SHP77 (cell line): ENCODE results near the gene SPIRE1.
"Not testable (repeated sequence)": the region's sequence is repeated elsewhere in the genome, so short reads cannot be mapped to it uniquely, and the experiment has no call there.

Experiments used
- DNase-seq, 2 experiments: peaks; one replicate each; lab custom pipeline; 2025; lab: John Stamatoyannopoulos, UW

Gene SPIRE1

GRCh38 chr18:12411456-12411855 is 246.5 kb downstream of the SPIRE1 start:
- no peak for DNase-seq

GRCh38 chr18:12410747-12411146 is 247.2 kb downstream of the SPIRE1 start:
- DNase-seq: not testable (repeated sequence)

- no peak for DNase-seq
Observed at GRCh38 chr18:12410081-12410481, 247.8 kb downstream of the SPIRE1 start.

DNA sequence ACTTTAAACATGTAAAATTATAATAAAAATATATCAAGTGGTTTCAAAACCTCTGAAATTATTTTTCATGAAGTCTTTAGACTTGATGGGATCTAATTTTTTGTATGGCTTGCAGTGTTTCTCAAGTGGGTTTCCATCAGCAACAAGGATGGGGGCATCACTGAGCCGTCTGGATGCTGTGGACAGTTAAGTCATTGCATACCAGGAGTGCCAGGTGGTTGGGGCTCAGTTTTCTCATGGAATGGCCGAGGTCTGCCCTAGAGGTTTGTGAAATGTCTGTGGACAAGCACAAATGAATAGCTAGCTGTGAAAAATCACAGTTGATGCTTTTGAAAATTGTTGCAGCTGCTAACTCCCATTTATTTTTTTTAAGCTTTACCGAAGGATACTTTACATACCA is 248.4 kb downstream of the SPIRE1 start:
- no peak for DNase-seq

GRCh38 chr18:12408247-12408869 is 249.5 kb downstream of the SPIRE1 start:
- no peak for DNase-seq

GRCh38 chr18:12406371-12407111 is 251.4 kb downstream of the SPIRE1 start:
- no peak for DNase-seq

DNA sequence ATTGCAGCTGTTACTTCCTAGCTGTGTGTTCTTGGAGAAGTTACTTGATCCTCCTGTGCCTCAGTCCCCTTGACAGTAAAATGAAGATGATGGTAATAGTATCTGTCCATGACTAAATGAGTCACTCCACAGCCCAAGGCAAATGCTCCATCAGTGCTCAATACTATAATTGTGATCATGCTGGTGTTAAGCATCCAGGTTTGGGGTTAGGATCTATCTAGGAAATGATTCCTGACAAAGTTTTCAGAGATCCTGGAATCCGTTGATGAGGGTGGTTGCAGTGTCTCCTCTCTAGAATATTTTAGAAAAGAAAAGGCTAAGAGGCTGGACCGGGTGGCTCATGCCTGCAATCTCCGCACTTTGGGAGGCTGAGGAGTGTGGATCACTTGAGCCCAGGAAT is 252.8 kb downstream of the SPIRE1 start:
- no peak for DNase-seq

DNA sequence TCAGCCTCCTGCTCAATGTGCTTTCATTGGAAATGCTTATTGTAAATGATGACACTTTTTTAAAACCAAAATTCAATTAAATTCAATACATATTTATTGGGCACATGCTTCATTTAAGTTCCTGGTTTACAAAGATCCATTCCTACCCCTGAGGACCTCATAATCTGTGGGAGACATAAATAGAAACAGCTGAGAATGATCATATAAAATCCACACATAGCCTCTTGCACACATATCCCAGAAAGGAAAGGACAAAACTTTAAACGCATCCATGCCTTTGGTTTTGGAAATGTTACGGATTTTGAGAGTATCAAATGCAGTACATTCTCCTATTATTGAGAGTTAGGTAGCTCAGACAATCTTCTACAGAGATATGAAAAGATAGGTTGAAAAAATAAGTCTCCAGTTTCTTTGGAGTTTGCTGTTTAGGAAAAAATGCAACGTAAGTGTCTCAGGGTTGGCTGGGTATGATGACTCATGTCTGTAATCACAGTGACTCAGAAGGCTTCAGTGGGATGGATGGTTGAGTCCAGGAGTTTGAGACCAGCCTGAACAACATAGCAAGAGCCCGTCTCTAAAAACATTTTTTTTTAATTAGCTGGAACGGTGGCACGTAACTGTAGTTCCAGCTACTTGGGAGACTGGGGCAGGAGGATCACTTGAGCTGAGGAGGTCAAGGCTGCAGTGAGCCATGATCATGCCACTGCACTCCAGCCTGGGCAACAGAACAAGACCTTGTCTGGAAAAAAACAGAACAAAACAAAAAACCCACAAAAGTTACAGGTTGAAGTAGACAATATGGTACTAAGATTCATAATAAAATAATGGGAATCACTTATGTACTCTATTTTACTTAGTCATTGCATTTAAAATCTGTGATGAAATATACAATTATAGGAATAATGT is 254.1 kb downstream of the SPIRE1 start:
- no peak for DNase-seq

- DNase-seq: no peak
Observed at GRCh38 chr18:12401881-12402280, 256.0 kb downstream of the SPIRE1 start.

DNA sequence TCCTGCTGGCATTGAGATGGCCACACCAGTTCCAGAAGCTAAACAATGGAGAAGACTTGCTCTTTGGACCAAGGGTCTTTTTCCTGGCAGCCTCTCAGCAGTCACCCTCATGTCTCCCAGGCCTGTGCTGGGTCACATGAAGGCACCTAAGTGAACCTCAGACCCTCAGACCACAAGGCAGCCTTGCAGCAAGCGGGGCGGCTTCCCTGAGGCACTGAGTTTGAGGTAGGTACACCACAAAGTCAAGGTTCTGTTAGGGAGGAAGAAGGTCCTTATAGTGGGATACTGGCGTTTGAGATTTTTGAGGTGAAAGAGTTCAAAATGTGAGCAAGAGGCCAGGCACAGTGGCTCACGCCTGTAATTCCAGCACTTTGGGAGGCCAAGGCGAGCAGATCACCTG is 258.7 kb downstream of the SPIRE1 start:
- no peak for DNase-seq

- DNase-seq: no peak
Observed at GRCh38 chr18:12398625-12399024, 259.3 kb downstream of the SPIRE1 start.

DNA sequence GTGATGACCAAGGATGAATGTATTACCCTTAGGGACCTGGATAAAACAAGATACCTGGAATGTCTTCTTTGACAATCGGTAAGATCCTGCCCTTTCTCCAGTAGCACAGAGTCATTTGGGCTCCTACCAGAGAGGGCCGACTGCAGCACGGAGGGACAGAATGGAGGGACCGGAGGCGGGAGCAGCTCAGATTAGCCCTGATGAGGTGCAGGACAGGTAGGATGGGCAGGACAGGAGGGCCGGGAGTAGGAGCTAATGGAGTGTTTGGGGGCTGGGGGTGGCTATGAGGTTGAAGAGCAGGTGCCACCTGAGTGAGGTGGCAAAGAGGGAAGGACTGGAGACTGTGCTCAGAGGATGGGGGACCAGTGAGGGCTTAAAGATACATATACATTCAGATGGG is 260.1 kb downstream of the SPIRE1 start:
- DNase-seq: no peak

DNA sequence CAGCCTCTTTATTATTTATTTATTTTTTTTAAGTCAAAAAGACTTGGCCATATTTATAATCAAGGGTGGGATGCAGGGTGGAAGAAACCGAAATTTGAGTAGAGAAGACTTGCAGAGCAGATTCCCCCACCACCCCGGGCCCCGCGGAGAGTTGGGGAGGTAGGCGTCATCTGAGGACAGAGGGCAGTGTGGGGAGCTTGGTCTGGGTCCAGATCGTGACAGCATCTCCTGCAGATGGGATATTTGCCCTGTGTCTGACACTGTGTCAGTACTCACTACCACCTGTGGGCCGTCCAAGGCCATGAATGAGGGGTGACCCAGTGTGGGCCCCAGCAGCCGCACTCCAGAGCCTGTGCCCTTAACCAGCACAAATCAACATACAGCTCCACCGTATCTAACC is 260.7 kb downstream of the SPIRE1 start:
- no peak for DNase-seq
